KMS-11 (cell line): Measurements from ENCODE around the gene MCOLN2.
"Not testable (repeated sequence)": the region's sequence is repeated elsewhere in the genome, so short reads cannot be mapped to it uniquely, and the experiment has no call there.

ENCODE experiments used
- H2AFZ ChIP-seq: fragments of 200-600 bp; sonication (generic); 2 replicates; pipeline ENCODE4 v1.6.1; 2016; ENCODE audit warnings: antibody characterized with exemption, mixed run types, low read depth
- H3K27ac ChIP-seq: fragments of 200-600 bp; sonication (generic); 2 replicates; pipeline ENCODE4 v1.6.1; 2016; ENCODE audit warnings: mild to moderate bottlenecking, mixed run types
- H3K27me3 ChIP-seq: fragments of 200-600 bp; sonication (generic); 2 replicates; pipeline ENCODE4 v1.6.1; 2017; ENCODE audit warnings: mild to moderate bottlenecking, low read depth, mixed run types, moderate library complexity; ENCODE audit not compliant: insufficient read depth
- H3K36me3 ChIP-seq: fragments of 200-600 bp; sonication (generic); 2 replicates; pipeline ENCODE4 v1.6.1; 2017; ENCODE audit warnings: mild to moderate bottlenecking, mixed run types; ENCODE audit not compliant: insufficient read depth
- H3K4me1 ChIP-seq: fragments of 200-600 bp; sonication (generic); 2 replicates; pipeline ENCODE4 v1.6.1; 2016; ENCODE audit warnings: mild to moderate bottlenecking, low read depth, mixed run types; ENCODE audit not compliant: poor library complexity, severe bottlenecking
- H3K4me2 ChIP-seq: fragments of 200-600 bp; sonication (generic); 2 replicates; pipeline ENCODE4 v1.7.0; 2016; ENCODE audit warnings: mild to moderate bottlenecking, mixed run types
- H3K4me3 ChIP-seq: fragments of 200-600 bp; sonication (generic); IDR thresholded peaks from 2 replicates; pipeline ENCODE4 v1.6.1; 2017; ENCODE audit warnings: low read depth, low read length, mixed read lengths; ENCODE audit not compliant: insufficient read depth
- H3K79me2 ChIP-seq: fragments of 200-600 bp; sonication (generic); 2 replicates; pipeline ENCODE4 v1.6.1; 2016; ENCODE audit warnings: low read depth, mixed run types; ENCODE audit not compliant: insufficient read depth
- H3K9ac ChIP-seq: fragments of 200-600 bp; sonication (generic); 2 replicates; pipeline ENCODE4 v1.6.1; 2016; ENCODE audit warnings: mild to moderate bottlenecking, mixed run types
- H4K20me1 ChIP-seq: fragments of 200-600 bp; sonication (generic); 2 replicates; pipeline ENCODE4 v1.6.1; 2016; ENCODE audit warnings: mild to moderate bottlenecking, mixed run types; ENCODE audit not compliant: insufficient read depth
- TF ChIP-seq, protein P1 (sequence below): fragments of 200-600 bp; sonication (generic); conservative IDR thresholded peaks from 2 replicates; pipeline ENCODE4 v1.6.1; 2017; ENCODE audit warnings: low read depth, mild to moderate bottlenecking, antibody characterized with exemption, low read length, moderate library complexity, mixed read lengths

Gene MCOLN2

DNA sequence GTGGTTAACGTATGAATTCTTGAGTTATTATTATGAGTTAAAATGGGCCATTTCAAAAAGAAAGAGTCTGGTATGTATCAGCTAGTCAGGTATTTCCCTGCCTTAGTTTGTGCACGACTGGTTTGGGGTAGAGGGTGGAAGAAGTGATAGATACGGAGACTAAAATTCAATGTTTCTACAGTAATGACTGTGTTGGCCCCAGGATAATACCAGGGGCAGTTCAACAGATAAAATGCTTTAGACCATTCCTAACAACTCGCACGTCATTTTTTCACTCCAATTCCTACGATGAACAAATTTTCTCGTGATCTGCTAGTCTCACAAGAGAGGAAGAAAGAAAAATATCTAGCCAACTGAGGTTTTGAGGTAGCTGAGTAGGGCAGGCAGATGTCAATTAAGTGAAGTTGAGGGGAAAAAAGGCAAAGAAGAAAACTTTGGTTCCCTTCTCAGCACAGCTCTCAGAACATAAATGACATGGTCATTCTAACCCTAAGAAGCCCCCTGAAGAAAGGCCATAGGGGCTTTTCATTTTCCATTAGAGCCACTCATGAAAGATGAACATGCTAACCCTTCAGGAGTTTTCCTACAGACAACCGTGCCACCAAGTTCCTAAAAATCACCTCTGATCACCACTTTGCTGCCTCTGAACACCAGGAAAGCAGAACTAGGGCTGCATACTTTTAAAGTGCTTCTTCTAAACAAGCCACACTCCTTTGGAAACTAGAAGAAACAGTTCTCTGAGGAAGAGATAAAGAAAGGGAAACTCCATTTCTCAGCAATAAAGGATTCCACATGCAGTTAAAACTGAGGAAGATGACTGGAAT is 5.6 kb downstream of the MCOLN2 start:
- H3K27ac ChIP-seq, result no peak overlapping the region
- H3K9ac ChIP-seq, result no peak overlapping the region
- H3K79me2 ChIP-seq, result no peaks in the 10 kb centered on the region
- H3K36me3 ChIP-seq, result no peaks in the 10 kb centered on the region
- H3K27me3 ChIP-seq, result no peaks in the 10 kb centered on the region
- no peak overlapping the region for H3K4me3 ChIP-seq
- H3K4me1 ChIP-seq, result peaks cover 4% of the 10 kb centered on the region
- H2AFZ ChIP-seq, result no peak overlapping the region
- H4K20me1 ChIP-seq, result no peaks in the 10 kb centered on the region
- TF ChIP-seq, protein P1, sequence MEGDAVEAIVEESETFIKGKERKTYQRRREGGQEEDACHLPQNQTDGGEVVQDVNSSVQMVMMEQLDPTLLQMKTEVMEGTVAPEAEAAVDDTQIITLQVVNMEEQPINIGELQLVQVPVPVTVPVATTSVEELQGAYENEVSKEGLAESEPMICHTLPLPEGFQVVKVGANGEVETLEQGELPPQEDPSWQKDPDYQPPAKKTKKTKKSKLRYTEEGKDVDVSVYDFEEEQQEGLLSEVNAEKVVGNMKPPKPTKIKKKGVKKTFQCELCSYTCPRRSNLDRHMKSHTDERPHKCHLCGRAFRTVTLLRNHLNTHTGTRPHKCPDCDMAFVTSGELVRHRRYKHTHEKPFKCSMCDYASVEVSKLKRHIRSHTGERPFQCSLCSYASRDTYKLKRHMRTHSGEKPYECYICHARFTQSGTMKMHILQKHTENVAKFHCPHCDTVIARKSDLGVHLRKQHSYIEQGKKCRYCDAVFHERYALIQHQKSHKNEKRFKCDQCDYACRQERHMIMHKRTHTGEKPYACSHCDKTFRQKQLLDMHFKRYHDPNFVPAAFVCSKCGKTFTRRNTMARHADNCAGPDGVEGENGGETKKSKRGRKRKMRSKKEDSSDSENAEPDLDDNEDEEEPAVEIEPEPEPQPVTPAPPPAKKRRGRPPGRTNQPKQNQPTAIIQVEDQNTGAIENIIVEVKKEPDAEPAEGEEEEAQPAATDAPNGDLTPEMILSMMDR, result no peak
- H3K4me2 ChIP-seq, result no peak overlapping the region

DNA sequence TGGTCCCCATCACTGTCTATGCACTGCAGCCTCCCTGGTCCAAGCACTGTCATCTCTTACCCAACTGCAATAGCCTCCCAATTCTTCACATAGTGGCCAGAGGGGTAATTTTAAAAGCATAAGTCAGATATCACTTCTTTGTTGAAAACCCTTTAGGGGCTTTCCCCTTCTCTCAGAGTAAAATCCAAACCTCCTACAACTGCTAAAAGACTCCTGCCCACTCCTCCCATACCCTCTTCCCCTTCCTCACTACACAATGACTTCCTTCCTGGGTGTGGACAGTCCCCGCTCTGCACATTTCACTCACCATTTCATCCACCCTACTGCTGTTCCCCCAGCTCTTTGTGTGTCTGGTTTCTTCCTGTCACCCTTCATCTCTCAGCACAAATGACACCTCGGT is 8.3 kb downstream of the MCOLN2 start:
- no peak overlapping the region for H2AFZ ChIP-seq
- H4K20me1 ChIP-seq, result no peaks in the 10 kb centered on the region
- no peaks in the 10 kb centered on the region for H3K27me3 ChIP-seq
- no peak overlapping the region for H3K4me2 ChIP-seq
- no peak overlapping the region for H3K4me3 ChIP-seq
- TF ChIP-seq, protein P1, result no peak
- H3K36me3 ChIP-seq, result no peaks in the 10 kb centered on the region
- H3K4me1 ChIP-seq, result no peaks in the 10 kb centered on the region
- H3K9ac ChIP-seq, result no peak overlapping the region
- H3K79me2 ChIP-seq, result no peaks in the 10 kb centered on the region
- H3K27ac ChIP-seq, result no peak overlapping the region

DNA sequence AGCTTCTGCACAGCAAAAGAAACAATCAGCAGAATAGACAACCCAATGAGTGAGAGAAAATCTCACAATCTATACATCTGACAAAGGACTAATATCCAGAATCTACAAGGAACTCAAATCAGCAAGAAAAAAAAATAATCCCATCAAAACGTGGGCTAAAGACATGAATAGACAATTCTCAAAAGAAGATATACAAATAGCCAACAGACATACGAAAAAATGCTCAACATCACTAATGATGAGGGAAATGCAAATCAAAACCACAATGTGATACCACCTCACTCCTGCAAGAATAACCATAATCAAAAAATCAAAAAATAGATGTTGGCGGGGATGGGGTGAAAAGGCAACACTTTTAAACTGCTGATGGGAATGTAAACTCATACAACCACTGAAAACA is 10.4 kb downstream of the MCOLN2 start:
- not testable (repeated sequence) for H3K4me2 ChIP-seq, H3K27me3 ChIP-seq, H3K4me1 ChIP-seq, H4K20me1 ChIP-seq, H3K36me3 ChIP-seq, H2AFZ ChIP-seq, H3K4me3 ChIP-seq, H3K27ac ChIP-seq, H3K79me2 ChIP-seq, H3K9ac ChIP-seq

DNA sequence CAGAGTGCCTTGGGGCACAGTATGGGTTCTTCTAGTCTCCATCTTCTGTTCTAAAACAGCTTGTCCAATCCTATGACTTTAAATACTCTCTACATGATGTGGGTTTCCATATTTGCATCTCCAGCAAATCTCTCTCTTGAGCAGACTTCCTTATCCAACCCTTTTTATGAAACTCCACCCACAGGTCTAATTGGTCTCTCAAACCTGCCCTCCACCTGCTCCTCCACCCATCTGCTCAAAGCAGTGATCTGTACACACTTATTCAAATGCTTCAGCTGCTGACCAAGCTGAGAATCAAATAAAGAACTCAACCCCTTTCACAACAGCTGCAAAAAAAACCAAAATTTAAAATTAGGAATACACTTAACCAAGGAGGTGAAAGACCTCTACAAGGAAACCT is 11.5 kb downstream of the MCOLN2 start:
- Histone ChIP-seq H3K36me3 (no peaks in the 10 kb centered on the region), H3K27me3 (no peaks in the 10 kb centered on the region), H3K9ac (no peak overlapping the region), H3K4me3 (no peak overlapping the region), H3K27ac (no peak overlapping the region), H2AFZ (no peak overlapping the region), H3K4me2 (no peak overlapping the region), H4K20me1 (no peaks in the 10 kb centered on the region), H3K79me2 (no peaks in the 10 kb centered on the region), H3K4me1 (no peaks in the 10 kb centered on the region)
- TF ChIP-seq, protein P1, result no peak

DNA sequence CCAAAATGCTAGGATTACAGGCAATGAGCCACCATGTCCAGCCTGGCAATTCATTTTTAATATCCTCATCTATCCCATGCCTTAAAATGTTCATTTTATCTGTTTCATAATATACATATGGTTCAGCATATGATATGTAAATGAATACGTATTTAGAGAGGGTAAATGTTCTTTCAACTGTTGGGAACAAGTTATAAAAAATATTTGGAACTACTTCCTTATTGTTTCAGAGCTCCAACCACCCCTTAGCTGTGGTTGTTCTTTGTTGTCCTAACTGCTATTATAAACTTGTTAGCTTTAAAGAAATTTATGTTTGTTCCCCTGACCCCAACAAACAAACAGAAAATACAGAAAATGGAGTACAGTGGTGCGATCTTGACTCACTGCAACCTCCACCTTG is 14.5 kb downstream of the MCOLN2 start:
- Histone ChIP-seq H2AFZ (no peak overlapping the region), H3K9ac (no peak overlapping the region), H3K79me2 (no peaks in the 10 kb centered on the region), H3K27ac (no peak overlapping the region), H3K27me3 (no peaks in the 10 kb centered on the region), H3K4me2 (no peak overlapping the region), H4K20me1 (no peaks in the 10 kb centered on the region), H3K36me3 (no peaks in the 10 kb centered on the region), H3K4me1 (no peaks in the 10 kb centered on the region), H3K4me3 (no peak overlapping the region)
- TF ChIP-seq, protein P1, result no peak
